GM18505 (cell line): Measurements from ENCODE around the gene CCR3.

ENCODE experiments used
- ATAC-seq: cut with Tn5 transposase; IDR thresholded peaks from one replicate; pipeline ENCODE4 v1.9.1; 2021; ENCODE audit not compliant: unreplicated experiment
- POLR2A ChIP-seq: IDR thresholded peaks from 4 replicates; pipeline ENCODE4 v1.6.1; 2011; ENCODE audit warnings: borderline replicate concordance; ENCODE audit not compliant: insufficient read depth, insufficient read length; ENCODE audit errors: extremely low read depth

Gene CCR3

GRCh38 chr3:46233194-46233593 lies 9.1 kb upstream of the CCR3 start:
- no peak for ATAC-seq
- TF ChIP-seq POLR2A = no peak

DNA sequence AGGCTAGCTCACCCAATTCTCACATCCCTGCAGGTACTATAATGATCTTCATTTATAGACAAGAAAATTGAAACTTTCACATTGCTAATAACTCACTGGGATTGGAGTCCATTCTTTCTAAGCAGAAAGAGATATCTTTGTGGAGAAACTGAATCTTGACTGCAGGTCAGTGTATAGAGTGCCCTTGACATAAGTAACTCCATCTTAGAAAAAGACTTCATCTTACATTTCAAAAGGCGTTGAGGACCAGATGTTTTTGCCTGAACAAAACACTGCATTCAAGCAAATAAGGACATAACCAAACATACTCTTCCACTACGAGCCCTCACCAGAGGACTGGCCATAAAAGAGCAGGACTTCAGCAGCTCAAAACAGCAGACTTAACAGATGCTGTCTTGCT lies 6.8 kb upstream of the CCR3 start:
- ATAC-seq = no peak
- TF ChIP-seq POLR2A = no peak

GRCh38 chr3:46236294-46237054 lies 5.8 kb upstream of the CCR3 start:
- no peak for ATAC-seq
- no peak for TF ChIP-seq POLR2A

GRCh38 chr3:46238386-46238785 lies 3.9 kb upstream of the CCR3 start:
- no peak for TF ChIP-seq POLR2A
- no peak for ATAC-seq

DNA sequence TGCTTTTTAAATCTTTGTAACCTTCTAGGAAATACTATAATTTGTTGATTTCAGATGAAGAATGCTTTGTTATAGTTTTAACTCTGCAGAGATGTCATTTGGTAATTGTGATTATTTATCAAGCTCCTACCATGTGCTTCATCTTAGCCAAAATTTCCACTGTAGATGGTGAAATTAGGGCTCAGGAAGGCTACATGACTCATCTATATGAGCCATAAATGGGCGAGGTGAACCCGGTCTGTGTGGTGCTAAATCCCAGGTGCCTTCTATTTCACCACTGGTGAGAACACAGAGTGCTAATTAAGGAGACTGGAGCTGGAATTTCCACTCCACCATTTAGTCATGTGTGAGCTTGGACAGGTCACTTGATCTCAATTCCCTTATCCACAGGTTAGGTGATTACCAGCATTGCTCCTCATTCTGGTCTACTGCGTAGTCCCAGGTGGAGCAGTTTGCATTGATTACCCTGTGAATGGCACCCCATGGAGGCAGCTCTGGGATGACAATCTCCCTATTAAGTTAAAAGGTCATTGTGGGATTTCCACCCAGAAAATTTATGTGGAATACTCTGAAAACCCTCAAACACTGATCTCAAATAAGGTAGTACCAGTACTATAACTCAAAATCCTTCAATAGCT lies 2.8 kb upstream of the CCR3 start:
- no peak for ATAC-seq
- TF ChIP-seq POLR2A = no peak

- no peak for ATAC-seq
- no peak for TF ChIP-seq POLR2A
Observed at GRCh38 chr3:46239952-46240351, 2.3 kb upstream of the CCR3 start.

- TF ChIP-seq POLR2A = no peak
- no peak for ATAC-seq
Observed at GRCh38 chr3:46243560-46243959, 1.3 kb downstream of the CCR3 start.

GRCh38 chr3:46245146-46245545 lies 2.9 kb downstream of the CCR3 start:
- no peak for TF ChIP-seq POLR2A
- ATAC-seq = no peak

DNA sequence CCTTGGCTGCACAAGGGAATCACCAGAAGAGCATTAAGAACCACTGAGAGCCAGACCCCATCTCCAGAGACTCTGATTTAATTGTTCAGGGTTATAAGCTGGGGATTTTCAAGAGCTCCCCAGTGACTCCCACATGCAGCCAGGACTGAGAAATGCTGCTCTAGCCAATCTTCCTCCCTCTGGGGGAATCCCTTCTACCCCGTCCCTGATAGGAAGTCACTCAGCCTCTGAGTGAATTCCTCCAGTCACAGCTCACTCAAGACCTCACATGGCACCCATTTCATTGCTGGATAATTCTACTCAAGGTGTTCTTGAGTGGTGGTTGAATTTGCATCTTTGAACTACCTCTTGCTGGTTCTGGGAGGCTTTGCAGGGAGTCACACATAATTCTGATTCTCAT lies 10.7 kb downstream of the CCR3 start:
- no peak for TF ChIP-seq POLR2A
- ATAC-seq = no peak

GRCh38 chr3:46258525-46258924 lies 16.3 kb downstream of the CCR3 start:
- ATAC-seq = no peak
- no peak for TF ChIP-seq POLR2A

DNA sequence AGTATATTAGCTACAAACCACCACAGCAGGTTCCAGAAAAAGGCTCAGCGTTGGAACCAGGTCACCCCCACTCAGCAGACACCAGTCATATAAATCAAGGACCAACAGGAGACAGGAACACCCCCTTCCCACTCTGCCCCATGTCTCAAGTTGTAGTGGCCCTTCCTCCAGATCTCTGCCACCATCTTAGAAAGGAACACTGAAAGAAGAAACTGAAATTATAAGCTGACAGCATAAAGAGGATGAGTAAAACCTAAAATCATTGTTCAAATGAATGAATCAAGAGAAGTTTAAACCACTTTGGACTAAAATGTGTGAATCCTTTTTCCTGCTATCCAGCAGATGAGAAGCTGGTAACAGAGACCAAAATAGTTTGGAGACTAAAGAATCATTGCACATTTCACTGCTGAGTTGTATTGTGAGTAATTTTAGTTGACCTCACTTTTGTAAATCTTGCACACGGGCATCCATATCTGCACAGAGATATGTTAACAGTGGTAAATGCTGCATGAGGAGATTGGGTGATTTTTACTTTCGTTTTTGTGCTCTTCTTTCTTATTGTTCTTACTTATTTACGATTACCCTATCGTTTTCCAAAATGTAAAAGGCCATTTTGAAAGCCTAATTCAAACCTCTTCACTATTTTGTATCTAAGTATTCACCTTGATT lies 19.8 kb downstream of the CCR3 start:
- no peak for TF ChIP-seq POLR2A
- ATAC-seq = no peak

GRCh38 chr3:46264002-46264401 lies 21.7 kb downstream of the CCR3 start:
- ATAC-seq = no peak
- TF ChIP-seq POLR2A = no peak

DNA sequence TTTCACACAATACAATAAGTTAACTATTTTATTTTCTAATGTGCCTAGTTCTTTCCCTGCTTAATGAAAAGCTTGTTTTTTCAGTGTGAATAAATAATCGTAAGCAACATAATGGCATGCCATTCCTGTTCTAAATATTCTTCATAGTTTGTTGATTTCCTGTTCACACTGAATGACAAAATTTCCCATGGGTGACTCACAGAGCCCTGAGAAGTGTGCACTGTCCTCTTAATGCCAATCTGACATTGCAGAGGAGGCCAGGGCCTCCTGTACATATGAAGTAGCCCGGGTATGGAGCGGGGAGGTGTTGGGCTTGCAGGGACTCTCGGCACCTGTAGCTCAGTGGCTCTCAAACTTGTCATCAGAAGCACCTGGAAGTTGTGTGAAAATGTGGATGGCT lies 24.3 kb downstream of the CCR3 start:
- TF ChIP-seq POLR2A = no peak
- no peak for ATAC-seq

GRCh38 chr3:46269556-46269955 lies 27.3 kb downstream of the CCR3 start:
- no peak for ATAC-seq
- TF ChIP-seq POLR2A = no peak
